RWPE1 (cell line): ENCODE measurements around the gene KIF1B.
"Not testable (repeated sequence)": the region's sequence is repeated elsewhere in the genome, so short reads cannot be mapped to it uniquely, and the experiment has no call there.

Experiments used
- CTCF ChIA-PET: fragments of 350-600 bp; sonication (Branson Sonifier 250); formaldehyde crosslinking; extraction: SDS; loops from one replicate; lab custom pipeline; 2021; lab: Yijun Ruan, JAX
- POLR2A ChIA-PET: fragments of 400-600 bp; formaldehyde crosslinking; extraction: SDS; loops from one replicate; lab custom pipeline; 2020; ENCODE audit warnings: antibody characterized with exemption; ENCODE audit not compliant: low non-redundant PET; lab: Yijun Ruan, JAX
- DNase-seq: peaks from one replicate; pipeline ENCODE4 v3.0.0; 2012; ENCODE audit warnings: low spot score
- H3K27ac ChIP-seq: fragments of 450-650 bp; 2 replicates; pipeline ENCODE4 v1.5.1; 2017
- CTCF ChIP-seq: fragments of 450-650 bp; conservative IDR thresholded peaks from 2 replicates; pipeline ENCODE4 v1.5.1; 2017; ENCODE audit warnings: low read depth, mild to moderate bottlenecking

The KIF1B gene

GRCh38 chr1:10192263-10192662, 18.1 kb upstream of the KIF1B start:
- ChIA-PET CTCF (interaction anchor here (0.7 to 0.9 kb wide), 2 partner anchors 33 to 220 kb away, joined by 3 to 5 read pairs; no protein-coding TSS in a partner anchor), POLR2A (no interaction called here)
- no peak for DNase-seq
- H3K27ac ChIP-seq = no peak overlapping the region
- TF ChIP-seq CTCF = no peak

- CTCF ChIA-PET = interaction anchor here (0.9 kb wide), 1 partner anchor 221 kb away, joined by 3 read pairs; no protein-coding TSS in a partner anchor
- DNase-seq = no peak
- POLR2A ChIA-PET = no interaction called here
These were observed 17.1 kb upstream of the KIF1B start for GRCh38 chr1:10193288-10193687.

GRCh38 chr1:10195570-10195969, 14.8 kb upstream of the KIF1B start:
- no peak for DNase-seq
- POLR2A ChIA-PET = no interaction called here
- no peak for TF ChIP-seq CTCF
- H3K27ac ChIP-seq = no peak overlapping the region
- CTCF ChIA-PET = no interaction called here

More at GRCh38 chr1:10193288-10193687, 17.1 kb upstream of the KIF1B start:
- no peak overlapping the region for H3K27ac ChIP-seq
- no peak for TF ChIP-seq CTCF

GRCh38 chr1:10196976-10197375, 13.4 kb upstream of the KIF1B start:
- CTCF ChIA-PET = interaction anchor here (0.9 kb wide), 1 partner anchor 13 kb away, joined by 4 read pairs; no protein-coding TSS in a partner anchor
- POLR2A ChIA-PET = no interaction called here
- TF ChIP-seq CTCF = no peak

GRCh38 chr1:10200620-10201019, 9.8 kb upstream of the KIF1B start:
- DNase-seq = no peak
- ChIA-PET POLR2A (no interaction called here), CTCF (interaction anchor here (0.9 kb wide), 1 partner anchor 10 kb away, joined by 3 read pairs; the partner anchor contains the start of gene KIF1B)
- no peak for TF ChIP-seq CTCF
- H3K27ac ChIP-seq = no peak overlapping the region

More at GRCh38 chr1:10196976-10197375, 13.4 kb upstream of the KIF1B start:
- no peak overlapping the region for H3K27ac ChIP-seq
- no peak for DNase-seq

GRCh38 chr1:10204003-10204642, 6.2 kb upstream of the KIF1B start:
- DNase-seq = no peak
- H3K27ac ChIP-seq = no peak overlapping the region
- ChIA-PET CTCF (interaction anchor here (0.7 kb wide), 1 partner anchor 223 kb away, joined by 5 read pairs; no protein-coding TSS in a partner anchor), POLR2A (no interaction called here)
- no peak for TF ChIP-seq CTCF

- CTCF ChIA-PET = interaction anchor here (0.7 kb wide), 1 partner anchor 222 kb away, joined by 5 read pairs; no protein-coding TSS in a partner anchor
- DNase-seq, H3K27ac ChIP-seq, POLR2A ChIA-PET: not testable (repeated sequence)
These were observed 5.2 kb upstream of the KIF1B start for GRCh38 chr1:10205206-10205605.
